Upper lobe of left lung (tissue), 6 donors: ENCODE data around the gene CYLD. TPM values are rescaled to one million over a fixed set of nuclear protein-coding genes. Genes with fewer than 3 reads are reported as not detected.

Experiments
- ATAC-seq, 2 donors: fragments of 200-7000 bp; cut with Tn5 transposase; one replicate each; pipeline ENCODE4 v1.9.1; 2022; ENCODE audit warnings: mild to moderate bottlenecking in 2 of 2, moderate library complexity in 2 of 2; ENCODE audit not compliant: low FRiP score in 2 of 2
- DNase-seq, 2 donors: peaks; one replicate each; pipeline ENCODE4 v3.0.0-alpha.2; 2019 to 2020
- H3K27ac ChIP-seq, 4 donors: fragments of 200-600 bp; sonication (generic); one replicate each; pipeline ENCODE4 v1.5.1; 2016 to 2019
- H3K27me3 ChIP-seq, 4 donors: fragments of 200-600 bp; sonication (generic); one replicate each; pipeline ENCODE4 v1.5.1; 2017 to 2019
- H3K36me3 ChIP-seq, 4 donors: fragments of 200-600 bp; sonication (generic); one replicate each; pipeline ENCODE4 v1.5.1; 2016 to 2019
- H3K4me1 ChIP-seq, 4 donors: fragments of 200-600 bp; sonication (generic); one replicate each; pipeline ENCODE4 v1.5.1; 2018 to 2019
- H3K4me3 ChIP-seq, 4 donors: fragments of 200-600 bp; sonication (generic); one replicate each; pipeline ENCODE4 v1.5.1; 2017 to 2019; ENCODE audit warnings: mild to moderate bottlenecking in 2 of 4, moderate library complexity in 1 of 4
- H3K9me3 ChIP-seq, 4 donors: fragments of 200-600 bp; sonication (generic); one replicate each; pipeline ENCODE4 v1.5.1; 2018 to 2019
- EP300 ChIP-seq, 4 donors: sonication (generic); formaldehyde crosslinking; IDR thresholded peaks; one replicate each; pipeline ENCODE4 v1.5.1; 2017; ENCODE audit warnings: antibody characterized with exemption in 4 of 4, control low read depth in 2 of 4
- POLR2A ChIP-seq, 4 donors: fragments of 450-650 bp; IDR thresholded peaks; one replicate each; pipeline ENCODE4 v1.5.1; 2016 to 2017; ENCODE audit warnings: antibody characterized with exemption in 4 of 4, mild to moderate bottlenecking in 2 of 4
- POLR2AphosphoS5 ChIP-seq, 2 donors: sonication (generic); formaldehyde crosslinking; IDR thresholded peaks; one replicate each; pipeline ENCODE4 v1.5.1; 2017; ENCODE audit warnings: antibody characterized with exemption in 2 of 2
- WGBS, 2 donors: methylation state at CpG; one replicate each; pipeline ENCODE4 v1.1.5; 2017 to 2018; 5-methylcytosine and 5-hydroxymethylcytosine counted together
- total RNA-seq, 6 donors: library from RNA; depleted of rRNA in 4 of 6; stranded (reverse); fragments of >200 nt in 4 of 6; gene quantifications; one replicate each; pipeline versions ENCODE4 v1.1.0 to v1.2.1, GENCODE V29; 2016 to 2021
- TF ChIP-seq, protein P1 (sequence below), 6 experiments: fragments of 450-650 bp in 4 of 6; fragments of 200-600 bp in 2 of 6; sonication (generic) in 2 of 6; IDR thresholded peaks; one replicate each; pipeline ENCODE4 v1.5.1; 2016 to 2019; ENCODE audit warnings: antibody characterized with exemption in 6 of 6
- donor health status: DM: no; HTN: no; CAD: no; lungs with moderate emphysema.
- donor health status: DM: no; HTN: yes; CAD: no; lungs with severe emphysema.

Gene CYLD
- total RNA-seq, 6 donors from 2014 or later, result 25.5 to 72.1 (median 46.1) TPM

DNA sequence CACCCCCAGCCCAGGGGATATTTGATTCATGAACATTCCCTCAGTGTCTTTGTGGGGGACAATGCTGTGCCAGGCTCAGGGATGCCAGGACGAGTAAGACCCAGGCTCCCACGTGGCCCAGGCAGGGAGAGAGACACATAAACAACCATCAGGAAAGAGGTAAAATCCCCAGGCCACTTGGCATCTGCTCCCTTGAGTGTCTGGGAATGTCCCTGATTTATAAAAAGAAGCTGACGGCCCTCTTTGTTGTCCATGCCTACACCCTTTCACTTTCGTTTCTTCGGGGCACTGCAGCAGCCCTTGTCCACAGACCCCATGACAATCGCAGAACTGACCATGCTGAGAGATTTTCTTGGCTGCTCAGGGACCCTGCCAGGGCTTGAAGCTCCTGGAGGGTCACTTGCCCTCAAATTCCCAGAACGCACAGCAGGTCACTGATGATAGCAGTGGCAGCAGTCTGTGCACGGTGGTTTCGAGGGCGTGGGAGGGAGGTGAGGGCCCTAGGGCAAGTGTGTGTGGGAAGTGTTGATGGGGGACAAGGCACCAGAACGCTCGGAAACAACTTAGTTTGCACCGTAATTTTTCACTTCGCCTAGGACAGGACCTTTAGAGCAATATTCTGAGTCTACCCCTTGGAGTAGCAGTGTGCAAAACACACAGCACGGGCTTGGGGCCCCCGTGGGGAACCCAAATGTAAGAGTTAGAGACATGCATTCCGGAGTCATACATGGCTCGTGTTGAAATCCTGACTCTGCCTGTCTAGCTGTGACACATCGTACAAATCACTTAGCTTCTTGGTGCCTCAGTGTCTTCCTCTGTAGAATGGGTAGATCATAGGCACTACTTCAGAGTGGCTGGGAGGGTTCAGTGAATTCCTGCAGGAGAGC, 43.8 kb upstream of the CYLD start:
- Histone ChIP-seq H3K4me1 (peaks cover 26 to 55% (median 40%) of the 10 kb centered on the region in 4 donors), H3K4me3 (peak overlapping the region; percentile 27 to 54 (median 42)), H3K27ac (peak overlapping the region; percentile 77 to 89 (median 87)), H3K9me3 (no peaks in the 10 kb centered on the region), H3K36me3 (no peaks in the 10 kb centered on the region), H3K27me3 (no peaks in the 10 kb centered on the region)
- 37 to 42% methylated on average over 18 to 19 of the region's 19 CpGs for WGBS, 2 donors
- peak in 1 of 2 donors; percentile 77 for DNase-seq
- ATAC-seq, result peak; percentile 34 to 52
- TF ChIP-seq POLR2A (IDR thresholded peaks at IDR 0.05), result peak in 1 of 4 donors; percentile 9
- TF ChIP-seq, protein P1, sequence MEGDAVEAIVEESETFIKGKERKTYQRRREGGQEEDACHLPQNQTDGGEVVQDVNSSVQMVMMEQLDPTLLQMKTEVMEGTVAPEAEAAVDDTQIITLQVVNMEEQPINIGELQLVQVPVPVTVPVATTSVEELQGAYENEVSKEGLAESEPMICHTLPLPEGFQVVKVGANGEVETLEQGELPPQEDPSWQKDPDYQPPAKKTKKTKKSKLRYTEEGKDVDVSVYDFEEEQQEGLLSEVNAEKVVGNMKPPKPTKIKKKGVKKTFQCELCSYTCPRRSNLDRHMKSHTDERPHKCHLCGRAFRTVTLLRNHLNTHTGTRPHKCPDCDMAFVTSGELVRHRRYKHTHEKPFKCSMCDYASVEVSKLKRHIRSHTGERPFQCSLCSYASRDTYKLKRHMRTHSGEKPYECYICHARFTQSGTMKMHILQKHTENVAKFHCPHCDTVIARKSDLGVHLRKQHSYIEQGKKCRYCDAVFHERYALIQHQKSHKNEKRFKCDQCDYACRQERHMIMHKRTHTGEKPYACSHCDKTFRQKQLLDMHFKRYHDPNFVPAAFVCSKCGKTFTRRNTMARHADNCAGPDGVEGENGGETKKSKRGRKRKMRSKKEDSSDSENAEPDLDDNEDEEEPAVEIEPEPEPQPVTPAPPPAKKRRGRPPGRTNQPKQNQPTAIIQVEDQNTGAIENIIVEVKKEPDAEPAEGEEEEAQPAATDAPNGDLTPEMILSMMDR (IDR thresholded peaks at IDR 0.05), result no peak
- TF ChIP-seq POLR2AphosphoS5 (IDR thresholded peaks at IDR 0.05), result peak; percentile 11 to 52
- peak in 1 of 4 donors; percentile 71 for TF ChIP-seq EP300 (IDR thresholded peaks at IDR 0.05)

DNA sequence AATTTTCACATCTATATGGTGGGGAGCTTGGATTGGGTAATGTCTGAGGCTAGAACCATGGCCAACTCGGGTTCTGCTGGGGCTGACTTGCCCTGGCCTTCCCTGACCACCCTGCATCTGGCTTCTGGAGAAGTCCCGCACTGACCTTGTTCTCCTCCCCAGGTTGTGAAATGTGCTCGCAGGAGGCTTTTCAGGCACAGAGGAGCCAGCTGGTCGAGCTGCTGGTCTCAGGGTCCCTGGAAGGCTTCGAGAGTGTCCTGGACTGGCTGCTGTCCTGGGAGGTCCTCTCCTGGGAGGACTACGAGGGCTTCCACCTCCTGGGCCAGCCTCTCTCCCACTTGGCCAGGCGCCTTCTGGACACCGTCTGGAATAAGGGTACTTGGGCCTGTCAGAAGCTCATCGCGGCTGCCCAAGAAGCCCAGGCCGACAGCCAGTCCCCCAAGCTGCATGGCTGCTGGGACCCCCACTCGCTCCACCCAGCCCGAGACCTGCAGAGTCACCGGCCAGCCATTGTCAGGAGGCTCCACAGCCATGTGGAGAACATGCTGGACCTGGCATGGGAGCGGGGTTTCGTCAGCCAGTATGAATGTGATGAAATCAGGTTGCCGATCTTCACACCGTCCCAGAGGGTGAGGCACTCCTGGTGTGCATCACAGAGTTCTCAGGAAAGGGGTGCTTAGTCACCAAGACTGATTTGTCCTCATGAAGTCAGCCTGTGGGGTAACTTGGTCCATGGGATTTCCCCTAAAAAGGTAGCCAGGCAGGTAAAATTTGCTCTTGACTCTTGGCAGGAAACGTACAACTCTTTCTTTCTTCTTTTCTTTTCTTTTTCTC, 42.3 kb upstream of the CYLD start:
- ATAC-seq (no peak), DNase-seq (peak in 1 of 2 donors; percentile 58)
- H3K36me3 ChIP-seq, result no peaks in the 10 kb centered on the region
- TF ChIP-seq, protein P1 (IDR thresholded peaks at IDR 0.05), result no peak
- TF ChIP-seq POLR2AphosphoS5 (IDR thresholded peaks at IDR 0.05), result no peak
- no peak for TF ChIP-seq POLR2A (IDR thresholded peaks at IDR 0.05)
- TF ChIP-seq EP300 (IDR thresholded peaks at IDR 0.05), result no peak
- H3K4me3 ChIP-seq, result no peak overlapping the region
- no peaks in the 10 kb centered on the region for H3K27me3 ChIP-seq
- H3K4me1 ChIP-seq, result peaks cover 22 to 42% (median 30%) of the 10 kb centered on the region in 4 donors
- H3K27ac ChIP-seq, result peak overlapping the region in 1 of 4 donors; percentile 20
- peaks cover 4 to 13% (median 8%) of the 10 kb centered on the region in 4 donors for H3K9me3 ChIP-seq
- 70 to 79% methylated on average over 10 to 12 of the region's 19 CpGs for WGBS, 2 donors

DNA sequence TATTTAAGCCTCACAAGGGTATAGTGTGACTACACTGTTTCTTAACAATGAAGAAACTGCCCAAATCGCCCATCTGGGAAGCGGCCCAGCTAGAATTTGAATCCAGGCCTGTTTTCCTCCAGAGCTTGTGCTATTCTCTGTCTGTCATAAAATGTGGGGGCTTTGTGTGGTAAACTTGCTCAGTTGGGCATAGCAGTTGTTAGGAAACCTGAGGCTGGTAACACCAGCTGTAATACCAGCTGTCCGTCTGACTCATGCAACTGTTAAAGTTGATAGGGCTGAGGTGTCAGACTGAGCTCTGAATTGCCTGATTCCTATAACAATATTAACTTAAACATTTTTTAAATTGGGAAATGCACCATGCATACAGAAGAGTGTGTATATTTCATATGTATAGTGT, 39.2 kb upstream of the CYLD start:
- Histone ChIP-seq H3K4me1 (peaks cover under 1 to 12% (median 6%) of the 10 kb centered on the region in 4 donors), H3K9me3 (peaks cover 6 to 15% (median 9%) of the 10 kb centered on the region in 4 donors), H3K27me3 (no peaks in the 10 kb centered on the region), H3K4me3 (no peak overlapping the region), H3K27ac (no peak overlapping the region), H3K36me3 (no peaks in the 10 kb centered on the region)
- ATAC-seq (no peak), DNase-seq (peak in 1 of 2 donors; percentile 10)
- WGBS, 2 donors, result 78 to 95% methylated on average over 3 of the region's 3 CpGs
- TF ChIP-seq, protein P1 (IDR thresholded peaks at IDR 0.05), result no peak
- TF ChIP-seq EP300 (IDR thresholded peaks at IDR 0.05) (no peak), POLR2AphosphoS5 (IDR thresholded peaks at IDR 0.05) (no peak), POLR2A (IDR thresholded peaks at IDR 0.05) (no peak)

DNA sequence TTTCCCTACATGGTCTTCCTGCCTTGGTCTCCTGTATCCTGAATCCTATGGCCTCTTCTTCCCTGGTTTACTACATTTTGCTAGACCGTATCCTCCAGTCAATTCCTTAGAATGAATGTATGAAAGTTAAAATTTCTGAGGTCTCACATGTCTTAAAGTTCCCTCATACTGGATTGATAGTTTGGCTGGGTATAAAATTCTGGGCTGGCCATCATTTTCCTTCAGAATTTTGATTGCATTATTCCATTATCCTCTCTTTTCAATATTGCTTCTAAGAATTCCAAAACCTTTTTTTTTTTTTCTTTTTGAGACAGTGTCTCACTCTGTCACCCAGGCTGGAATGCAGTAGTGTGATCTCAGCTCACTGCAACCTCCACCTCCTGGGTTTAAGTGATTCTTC, 37.6 kb upstream of the CYLD start:
- TF ChIP-seq POLR2A (IDR thresholded peaks at IDR 0.05), result no peak
- no peak for TF ChIP-seq POLR2AphosphoS5 (IDR thresholded peaks at IDR 0.05)
- no peak for TF ChIP-seq EP300 (IDR thresholded peaks at IDR 0.05)
- TF ChIP-seq, protein P1 (IDR thresholded peaks at IDR 0.05), result no peak
- DNase-seq (no peak), ATAC-seq (no peak)
- Histone ChIP-seq H3K36me3 (no peaks in the 10 kb centered on the region), H3K27me3 (no peaks in the 10 kb centered on the region), H3K4me1 (peaks cover 8 to 13% (median 11%) of the 10 kb centered on the region in 4 donors), H3K27ac (no peak overlapping the region), H3K4me3 (no peak overlapping the region), H3K9me3 (peaks cover 6 to 15% (median 9%) of the 10 kb centered on the region in 4 donors)
- WGBS, 2 donors, result 89 to 93% methylated on average over 1 of the region's 1 CpG
